H9 (cell line): Measurements from ENCODE around the gene TPPP3. TPM values are rescaled to one million over a fixed set of nuclear protein-coding genes. Genes with fewer than 3 reads are reported as not detected.

ENCODE experiments used
- DNase-seq: peaks from one replicate; pipeline ENCODE4 v3.0.0-alpha.2; 2017
- H2AFZ ChIP-seq: one replicate; pipeline ENCODE4 v1.6.1; 2013; ENCODE audit warnings: mild to moderate bottlenecking, low read length, control low read depth, moderate library complexity
- H2AK5ac ChIP-seq: 2 replicates; pipeline ENCODE4 v1.6.1; 2013; ENCODE audit warnings: low read length, control low read depth, mixed read lengths; ENCODE audit not compliant: insufficient read length
- H2BK120ac ChIP-seq: one replicate; pipeline ENCODE4 v1.6.1; 2013; ENCODE audit warnings: low read depth, mild to moderate bottlenecking, low read length, control low read depth, inconsistent platforms; ENCODE audit not compliant: poor library complexity, severe bottlenecking
- H2BK12ac ChIP-seq: 2 replicates; pipeline ENCODE4 v1.6.1; 2013; ENCODE audit warnings: low read length, control low read depth, mixed read lengths, low read depth; ENCODE audit not compliant: insufficient read length
- H2BK15ac ChIP-seq: 2 replicates; pipeline ENCODE4 v1.6.1; 2013; ENCODE audit warnings: low read depth, low read length, control low read depth
- H2BK20ac ChIP-seq: one replicate; pipeline ENCODE4 v1.6.1; 2013; ENCODE audit warnings: low read depth, mild to moderate bottlenecking, low read length, control low read depth, inconsistent platforms; ENCODE audit not compliant: poor library complexity, severe bottlenecking
- H2BK5ac ChIP-seq: 2 replicates; pipeline ENCODE4 v1.6.1; 2013; ENCODE audit warnings: low read length, control low read depth, mixed read lengths; ENCODE audit not compliant: insufficient read length
- H3K14ac ChIP-seq: 2 replicates; pipeline ENCODE4 v1.6.1; 2013; ENCODE audit warnings: low read length, control low read depth; ENCODE audit not compliant: insufficient read depth
- H3K18ac ChIP-seq: 2 replicates; pipeline ENCODE4 v1.6.1; 2013; ENCODE audit warnings: low read depth, mild to moderate bottlenecking, mixed read lengths, low read length, control low read depth; ENCODE audit not compliant: insufficient read length
- H3K23ac ChIP-seq: 2 replicates; pipeline ENCODE4 v1.6.1; 2013; ENCODE audit warnings: low read length, control low read depth, mixed read lengths, low read depth; ENCODE audit not compliant: insufficient read length
- H3K23me2 ChIP-seq: 2 replicates; pipeline ENCODE4 v1.6.1; 2013; ENCODE audit warnings: low read depth, mild to moderate bottlenecking, mixed read lengths, low read length, control low read depth; ENCODE audit not compliant: insufficient read length, poor library complexity, severe bottlenecking
- H3K27ac ChIP-seq: 2 replicates; pipeline ENCODE4 v1.5.1; 2013; ENCODE audit warnings: low read length, control low read depth, mixed read lengths, low read depth; ENCODE audit not compliant: insufficient read length
- H3K27me3 ChIP-seq: 2 replicates; pipeline ENCODE4 v1.6.1; 2013; ENCODE audit warnings: low read length, control low read depth, inconsistent platforms; ENCODE audit not compliant: insufficient read depth
- H3K4ac ChIP-seq: 2 replicates; pipeline ENCODE4 v1.6.1; 2013; ENCODE audit warnings: low read depth, mild to moderate bottlenecking, control low read depth, inconsistent platforms, low read length, moderate library complexity
- H3K4me1 ChIP-seq: 2 replicates; pipeline ENCODE4 v1.6.1; 2013; ENCODE audit warnings: low read length, control low read depth, inconsistent platforms; ENCODE audit not compliant: insufficient read depth
- H3K4me2 ChIP-seq: 2 replicates; pipeline ENCODE4 v1.6.1; 2013; ENCODE audit warnings: low read length, control low read depth, mixed read lengths; ENCODE audit not compliant: insufficient read length, insufficient read depth
- H3K56ac ChIP-seq: 2 replicates; pipeline ENCODE4 v1.6.1; 2013; ENCODE audit warnings: low read depth, mild to moderate bottlenecking, mixed read lengths, low read length, control low read depth; ENCODE audit not compliant: insufficient read length
- H3K79me1 ChIP-seq: 2 replicates; pipeline ENCODE4 v1.6.1; 2013; ENCODE audit warnings: low read depth, mild to moderate bottlenecking, moderate library complexity, low read length, control low read depth, inconsistent platforms; ENCODE audit not compliant: insufficient read depth, poor library complexity, severe bottlenecking
- H3K79me2 ChIP-seq: 2 replicates; pipeline ENCODE4 v1.6.1; 2013; ENCODE audit warnings: low read length, control low read depth, inconsistent platforms; ENCODE audit not compliant: insufficient read depth
- H3K9ac ChIP-seq: 2 replicates; pipeline ENCODE4 v1.6.1; 2013; ENCODE audit warnings: low read length, control low read depth, mixed read lengths; ENCODE audit not compliant: insufficient read length; ENCODE audit errors: extremely low read depth
- H3K9me3 ChIP-seq: one replicate; pipeline ENCODE4 v1.6.1; 2013; ENCODE audit warnings: low read depth, low read length, inconsistent platforms; ENCODE audit not compliant: control insufficient read depth
- H3T11ph ChIP-seq: one replicate; pipeline ENCODE4 v1.6.1; 2013; ENCODE audit warnings: mild to moderate bottlenecking, low read length, control low read depth, inconsistent platforms
- H4K20me1 ChIP-seq: one replicate; pipeline ENCODE4 v1.6.1; 2013; ENCODE audit not compliant: control insufficient read depth, insufficient read length, insufficient read depth
- H4K5ac ChIP-seq: 2 replicates; pipeline ENCODE4 v1.6.1; 2013; ENCODE audit warnings: low read depth, mild to moderate bottlenecking, mixed read lengths, low read length, control low read depth; ENCODE audit not compliant: insufficient read length
- H4K8ac ChIP-seq: replicated peaks from 2 replicates; pipeline ENCODE4 v1.6.1; 2013; ENCODE audit warnings: low read length, control low read depth, mixed read lengths, low read depth; ENCODE audit not compliant: insufficient read length
- H4K91ac ChIP-seq: 2 replicates; pipeline ENCODE4 v1.6.1; 2013; ENCODE audit warnings: low read depth, mild to moderate bottlenecking, moderate library complexity, mixed read lengths, low read length, control low read depth; ENCODE audit not compliant: insufficient read length
- H3K27ac Mint-ChIP-seq, 3 experiments: 2 replicates in 2 of 3; 3 replicates in 1 of 3; pipeline ENCODE4 v1.8.0; 2020 to 2021; ENCODE audit warnings: mixed read lengths in 3 of 3, mild to moderate bottlenecking in 1 of 3, moderate library complexity in 1 of 3
- H3K27me3 Mint-ChIP-seq: 2 replicates; pipeline ENCODE4 v1.8.0; 2021; ENCODE audit warnings: low read depth, mild to moderate bottlenecking, moderate library complexity, mixed read lengths
- H3K36me3 Mint-ChIP-seq, 3 experiments: 2 replicates in 2 of 3; 3 replicates in 1 of 3; pipeline ENCODE4 v1.8.0; 2020 to 2021; ENCODE audit warnings: low read depth in 3 of 3, mixed read lengths in 3 of 3; ENCODE audit not compliant: insufficient read depth in 1 of 3
- H3K4me1 Mint-ChIP-seq, 2 experiments: 2 replicates each; pipeline ENCODE4 v1.8.0; 2020; ENCODE audit warnings: mixed read lengths in 2 of 2
- H3K4me3 Mint-ChIP-seq, 2 experiments: 2 replicates in 1 of 2; 3 replicates in 1 of 2; pipeline ENCODE4 v1.8.0; 2020 to 2021; ENCODE audit warnings: mild to moderate bottlenecking in 2 of 2, mixed read lengths in 2 of 2, moderate library complexity in 1 of 2
- H3K9me3 Mint-ChIP-seq, 2 experiments: 2 replicates in 1 of 2; 3 replicates in 1 of 2; pipeline ENCODE4 v1.8.0; 2020; ENCODE audit warnings: mild to moderate bottlenecking in 2 of 2, mixed read lengths in 2 of 2, moderate library complexity in 1 of 2
- CTCF ChIP-seq: fragments of 200-600 bp; sonication (generic); conservative IDR thresholded peaks from 3 replicates; pipeline ENCODE4 v1.8.0; 2021; ENCODE audit warnings: antibody characterized with exemption, mild to moderate bottlenecking
- WGBS: extraction: QIAGEN DNeasy Blood & Tissue Kit; methylation state at CpG from one replicate; pipeline ENCODE4 v1.1.7; 2013; ENCODE audit warnings: missing lambda C conversion rate, low lambda C conversion rate, mixed read lengths; ENCODE audit not compliant: insufficient read length; ENCODE audit errors: extremely low coverage; 5-methylcytosine and 5-hydroxymethylcytosine counted together
- total RNA-seq: library from RNA; stranded (reverse); gene quantifications from 2 replicates; pipeline ENCODE4 v1.2.1, GENCODE V29; 2021

The TPPP3 gene
- total RNA-seq, 1 experiment from 2014 or later: 0.79 TPM

GRCh38 chr16:67387479-67388079 is 5.7 kb downstream of the TPPP3 start:
- peaks cover 19 to 27% of the 10 kb centered on the region in 2 experiments for H3K4me1 Mint-ChIP-seq
- H3K27ac Mint-ChIP-seq: peak overlapping the region in 2 of 3 experiments; percentile 14 to 93; a peak in 2 of 7 replicates
- no peak overlapping the region for H3K4me3 Mint-ChIP-seq
- DNase-seq: no peak
- H3K56ac ChIP-seq: no peak overlapping the region
- no peak overlapping the region for H4K8ac ChIP-seq
- no peak for TF ChIP-seq CTCF
- no peaks in the 10 kb centered on the region for H4K20me1 ChIP-seq
- peaks cover 4% of the 10 kb centered on the region; the same call in 1 of the 2 replicates for H3K4me1 ChIP-seq
- no peak overlapping the region for H2BK120ac ChIP-seq
- no peak overlapping the region for H2BK12ac ChIP-seq
- H2BK20ac ChIP-seq: no peak overlapping the region
- H3K27ac ChIP-seq: no peak overlapping the region
- no peak overlapping the region for H3K18ac ChIP-seq
- no peak overlapping the region for H2BK15ac ChIP-seq
- peaks cover 1% of the 10 kb centered on the region; the same call in 1 of the 2 replicates for H3K27me3 ChIP-seq
- no peak overlapping the region for H2AK5ac ChIP-seq
- no peaks in the 10 kb centered on the region for H3K79me1 ChIP-seq
- H4K91ac ChIP-seq: no peak overlapping the region
- no peaks in the 10 kb centered on the region for H3K79me2 ChIP-seq
- no peaks in the 10 kb centered on the region for H3K9me3 ChIP-seq
- no peaks in the 10 kb centered on the region for H3K23me2 ChIP-seq
- H3K9me3 Mint-ChIP-seq: no peaks in the 10 kb centered on the region
- H3K4ac ChIP-seq: no peak overlapping the region
- no peak overlapping the region for H3K14ac ChIP-seq
- H3K9ac ChIP-seq: no peak overlapping the region
- no peak overlapping the region for H3T11ph ChIP-seq
- no peak overlapping the region for H3K4me2 ChIP-seq
- no CpG with 5 or more reads among the region's 8 CpGs for WGBS
- H2AFZ ChIP-seq: no peak overlapping the region
- no peak overlapping the region for H4K5ac ChIP-seq
- H3K23ac ChIP-seq: no peak overlapping the region
- H3K36me3 Mint-ChIP-seq: no peaks in the 10 kb centered on the region
- H2BK5ac ChIP-seq: no peak overlapping the region
- peaks cover 59% of the 10 kb centered on the region for H3K27me3 Mint-ChIP-seq
